GM18951 (cell line): ENCODE measurements around the gene HSD17B8.

Source experiments
- POLR2A ChIP-seq: IDR thresholded peaks from 4 replicates; pipeline ENCODE4 v1.6.1; 2011; ENCODE audit warnings: mild to moderate bottlenecking; ENCODE audit not compliant: insufficient read length, insufficient read depth; ENCODE audit errors: extremely low read depth
- in situ Hi-C: fragments of 300-500 bp; cut with MboI; formaldehyde crosslinking; loops from one replicate; pipeline ENCODE4 v1.12.0; 2022; ENCODE audit warnings: low sequenced_read_pairs, mixed read lengths, inconsistent platforms; ENCODE audit not compliant: unreplicated experiment

HSD17B8 gene

GRCh38 chr6:33190504-33191107 is 13.8 kb upstream of the HSD17B8 start:
- in situ Hi-C loops = no loop called here
- no peak for TF ChIP-seq POLR2A

- no peak for TF ChIP-seq POLR2A
- in situ Hi-C loops = no loop called here
Measured at GRCh38 chr6:33191383-33192104, 12.9 kb upstream of the HSD17B8 start.

- TF ChIP-seq POLR2A = no peak
- in situ Hi-C loops = no loop called here
Measured at GRCh38 chr6:33192105-33192646, 12.3 kb upstream of the HSD17B8 start, which contains the start of gene COL11A2. Gene COL11A2, minus strand, starts transcription at chr6:33192467. Its CDS starts 227 bp downstream, at chr6:33192240.

GRCh38 chr6:33192671-33193602 is 11.5 kb upstream of the HSD17B8 start:
- in situ Hi-C loops = no loop called here
- no peak for TF ChIP-seq POLR2A

- no peak for TF ChIP-seq POLR2A
- in situ Hi-C loops = no loop called here
Measured at GRCh38 chr6:33193619-33194018, 10.8 kb upstream of the HSD17B8 start.

GRCh38 chr6:33194431-33194979 is 9.9 kb upstream of the HSD17B8 start:
- TF ChIP-seq POLR2A = no peak
- in situ Hi-C loops = no loop called here

- no peak for TF ChIP-seq POLR2A
- in situ Hi-C loops = no loop called here
Measured at GRCh38 chr6:33195304-33196165, 8.9 kb upstream of the HSD17B8 start.

GRCh38 chr6:33197431-33198048 is 6.9 kb upstream of the HSD17B8 start:
- TF ChIP-seq POLR2A = no peak
- in situ Hi-C loops = no loop called here

- no peak for TF ChIP-seq POLR2A
- in situ Hi-C loops = no loop called here
Measured at GRCh38 chr6:33198159-33198852, 6.1 kb upstream of the HSD17B8 start.

- in situ Hi-C loops = no loop called here
- no peak for TF ChIP-seq POLR2A
Measured at GRCh38 chr6:33198853-33199436, 5.5 kb upstream of the HSD17B8 start.
